GM21529 (cell line): ENCODE measurements around the gene KCNQ2.

Experiments
- ATAC-seq: cut with Tn5 transposase; IDR thresholded peaks from one replicate; pipeline ENCODE4 v1.9.1; 2021; ENCODE audit not compliant: unreplicated experiment

The KCNQ2 gene

GRCh38 chr20:63501818-63502670 lies 29.6 kb upstream of the KCNQ2 start:
- ATAC-seq = no peak

GRCh38 chr20:63500902-63501817 lies 28.7 kb upstream of the KCNQ2 start:
- no peak for ATAC-seq

GRCh38 chr20:63500151-63500901 lies 27.9 kb upstream of the KCNQ2 start:
- no peak for ATAC-seq

GRCh38 chr20:63499338-63499969 lies 27.0 kb upstream of the KCNQ2 start:
- no peak for ATAC-seq

- ATAC-seq = no peak
Measured at GRCh38 chr20:63498960-63499337, 26.5 kb upstream of the KCNQ2 start, which contains the start of gene EEF1A2. Gene EEF1A2, minus strand, starts transcription at chr20:63499083. Its CDS starts 1,320 bp downstream, at chr20:63497763.

GRCh38 chr20:63497946-63498935 lies 25.8 kb upstream of the KCNQ2 start:
- no peak for ATAC-seq

- ATAC-seq = no peak
Measured at GRCh38 chr20:63497138-63497945, 24.9 kb upstream of the KCNQ2 start.

- no peak for ATAC-seq
Measured at GRCh38 chr20:63496596-63497120, 24.2 kb upstream of the KCNQ2 start.

GRCh38 chr20:63495741-63496595 lies 23.5 kb upstream of the KCNQ2 start:
- ATAC-seq = no peak

GRCh38 chr20:63495167-63495720 lies 22.8 kb upstream of the KCNQ2 start:
- ATAC-seq = no peak

GRCh38 chr20:63494420-63495166 lies 22.1 kb upstream of the KCNQ2 start:
- ATAC-seq = no peak

- ATAC-seq = no peak
Measured at GRCh38 chr20:63494084-63494419, 21.6 kb upstream of the KCNQ2 start.

GRCh38 chr20:63493563-63494020 lies 21.1 kb upstream of the KCNQ2 start:
- no peak for ATAC-seq

- no peak for ATAC-seq
Measured at GRCh38 chr20:63492982-63493381, 20.5 kb upstream of the KCNQ2 start.

GRCh38 chr20:63492518-63492917 lies 20.1 kb upstream of the KCNQ2 start:
- no peak for ATAC-seq

GRCh38 chr20:63491635-63492230 lies 19.3 kb upstream of the KCNQ2 start:
- ATAC-seq = no peak
